ENCODE results near the gene CLASRP. TPM values are rescaled to one million over a fixed set of nuclear protein-coding genes. Genes with fewer than 3 reads are reported as not detected.
"Not testable (repeated sequence)": the region's sequence is repeated elsewhere in the genome, so short reads cannot be mapped to it uniquely, and the experiment has no call there.

Gene CLASRP
- 10 to 100 TPM; 84.3 to 88.0 TPM for total RNA-seq

GRCh38 chr19:45038931-45039893 is at the start of gene CLASRP:
TSS of gene CLASRP (plus strand) at chr19:45039045. CDS start at chr19:45040213, 1,168 bp downstream.
- Mint-ChIP-seq H3K9me3 (no peaks in the 10 kb centered on the region), H3K36me3 (ENCODE audit: low read depth) (peaks cover 54% of the 10 kb centered on the region), H3K27ac (peak within 1 kb of the TSS; percentile 93), H3K4me1 (peaks cover 32% of the 10 kb centered on the region), H3K27me3 (no peaks in the 10 kb centered on the region), H3K4me3 (peak within 1 kb of the TSS; percentile 81)
- ChIA-PET CTCF (interaction anchor here (0.6 to 5.3 kb wide), 8 partner anchors 10 to 271 kb away, joined by 3 to 35 read pairs (median 4); partner anchors contain the start of genes CLPTM1 and TRAPPC6A), POLR2A (interaction anchor here (0.6 to 2.7 kb wide), 31 partner anchors 8 to 393 kb away, joined by 3 to 38 read pairs (median 5); partner anchors contain the start of genes BLOC1S3, GEMIN7, PPP1R37 and RELB)
- peak; percentile 91 for DNase-seq

GRCh38 chr19:44990459-44990858 is 48.4 kb upstream of the CLASRP start:
- Mint-ChIP-seq H3K4me3 (no peak overlapping the region), H3K9me3 (no peaks in the 10 kb centered on the region), H3K27ac (no peak overlapping the region), H3K27me3 (no peaks in the 10 kb centered on the region), H3K4me1 (no peaks in the 10 kb centered on the region), H3K36me3 (ENCODE audit: low read depth) (peaks cover 26% of the 10 kb centered on the region)
- ChIA-PET CTCF (interaction anchor here (1.8 to 2.7 kb wide), 2 partner anchors 10 to 69 kb away, joined by 5 to 13 read pairs; no protein-coding TSS in a partner anchor), POLR2A (interaction anchor here (1.2 kb wide), 1 partner anchor 26 kb away, joined by 4 read pairs; no protein-coding TSS in a partner anchor)
- no peak for DNase-seq

- ChIA-PET CTCF (no interaction called here), POLR2A (no interaction called here)
- Mint-ChIP-seq H3K4me1 (no peaks in the 10 kb centered on the region), H3K27ac (no peak overlapping the region), H3K36me3 (ENCODE audit: low read depth) (peaks cover 26% of the 10 kb centered on the region), H3K9me3 (no peaks in the 10 kb centered on the region), H3K4me3 (no peak overlapping the region), H3K27me3 (no peaks in the 10 kb centered on the region)
- no peak for DNase-seq
These were observed 47.9 kb upstream of the CLASRP start for GRCh38 chr19:44990966-44991365.

GRCh38 chr19:44992336-44993163 is 46.3 kb upstream of the CLASRP start:
- no peaks in the 10 kb centered on the region for H3K9me3 Mint-ChIP-seq
- no peak for DNase-seq
- no peaks in the 10 kb centered on the region for H3K4me1 Mint-ChIP-seq
- ChIA-PET CTCF (interaction anchor here (1.1 kb wide), 1 partner anchor 67 kb away, joined by 5 read pairs; no protein-coding TSS in a partner anchor), POLR2A (no interaction called here)
- peaks cover 16% of the 10 kb centered on the region for H3K36me3 Mint-ChIP-seq (ENCODE audit: low read depth)
- no peak overlapping the region for H3K27ac Mint-ChIP-seq
- H3K4me3 Mint-ChIP-seq: no peak overlapping the region
- H3K27me3 Mint-ChIP-seq: no peaks in the 10 kb centered on the region

GRCh38 chr19:44993526-44993925 is 45.3 kb upstream of the CLASRP start:
- CTCF ChIA-PET: interaction anchor here (0.7 kb wide), 1 partner anchor 191 kb away, joined by 4 read pairs; no protein-coding TSS in a partner anchor
- H3K27me3 Mint-ChIP-seq: no peaks in the 10 kb centered on the region
- POLR2A ChIA-PET: no interaction called here
- peaks cover 13% of the 10 kb centered on the region for H3K36me3 Mint-ChIP-seq (ENCODE audit: low read depth)
- no peaks in the 10 kb centered on the region for H3K9me3 Mint-ChIP-seq
- DNase-seq: no peak
- H3K4me3 Mint-ChIP-seq: no peak overlapping the region
- H3K27ac Mint-ChIP-seq: no peak overlapping the region
- no peaks in the 10 kb centered on the region for H3K4me1 Mint-ChIP-seq

GRCh38 chr19:44993926-44994537 is 44.8 kb upstream of the CLASRP start:
- no peaks in the 10 kb centered on the region for H3K4me1 Mint-ChIP-seq
- no peaks in the 10 kb centered on the region for H3K27me3 Mint-ChIP-seq
- no peaks in the 10 kb centered on the region for H3K9me3 Mint-ChIP-seq
- POLR2A ChIA-PET: no interaction called here
- no peak overlapping the region for H3K27ac Mint-ChIP-seq
- CTCF ChIA-PET: interaction anchor here (0.7 kb wide), 1 partner anchor 190 kb away, joined by 4 read pairs; no protein-coding TSS in a partner anchor
- H3K4me3 Mint-ChIP-seq: no peak overlapping the region
- no peak for DNase-seq
- peaks cover 11% of the 10 kb centered on the region for H3K36me3 Mint-ChIP-seq (ENCODE audit: low read depth)

GRCh38 chr19:44998025-44998424 is 40.8 kb upstream of the CLASRP start:
- DNase-seq: no peak
- no peak overlapping the region for H3K27ac Mint-ChIP-seq
- H3K4me1 Mint-ChIP-seq: peaks cover 21% of the 10 kb centered on the region
- no peak overlapping the region for H3K4me3 Mint-ChIP-seq
- CTCF ChIA-PET: no interaction called here
- no peaks in the 10 kb centered on the region for H3K27me3 Mint-ChIP-seq
- no peaks in the 10 kb centered on the region for H3K9me3 Mint-ChIP-seq
- H3K36me3 Mint-ChIP-seq (ENCODE audit: low read depth): peaks cover 3% of the 10 kb centered on the region
- POLR2A ChIA-PET: no interaction called here

GRCh38 chr19:44999131-44999925 is 39.5 kb upstream of the CLASRP start:
- DNase-seq; H3K27me3 Mint-ChIP-seq; H3K36me3 Mint-ChIP-seq (ENCODE audit: low read depth); POLR2A ChIA-PET; CTCF ChIA-PET; H3K4me3 Mint-ChIP-seq; H3K9me3 Mint-ChIP-seq: not testable (repeated sequence)
- Mint-ChIP-seq H3K4me1 (peaks cover 23% of the 10 kb centered on the region), H3K27ac (peak overlapping the region; percentile 45)

GRCh38 chr19:45000665-45001064 is 38.2 kb upstream of the CLASRP start:
- H3K36me3 Mint-ChIP-seq (ENCODE audit: low read depth); DNase-seq; H3K9me3 Mint-ChIP-seq; H3K27me3 Mint-ChIP-seq: not testable (repeated sequence)
- Mint-ChIP-seq H3K27ac (peak overlapping the region; percentile 56), H3K4me3 (peak overlapping the region; percentile 52), H3K4me1 (peaks cover 23% of the 10 kb centered on the region)
- ChIA-PET POLR2A (interaction anchor here (0.6 to 2.6 kb wide), 12 partner anchors 12 to 1332 kb away, joined by 3 to 38 read pairs (median 4); partner anchors contain the start of genes BLOC1S3, CLASRP, CLPTM1 and GEMIN7), CTCF (interaction anchor here (0.6 to 1.2 kb wide), 2 partner anchors 11 to 352 kb away, joined by 3 to 5 read pairs; no protein-coding TSS in a partner anchor)

GRCh38 chr19:45001087-45001739 is 37.6 kb upstream of the CLASRP start, which contains the start of gene RELB:
TSS of gene RELB (plus strand) at chr19:45001464. CDS start at chr19:45001580, 116 bp downstream.
- H3K4me1 Mint-ChIP-seq: peaks cover 26% of the 10 kb centered on the region
- peaks cover 8% of the 10 kb centered on the region for H3K36me3 Mint-ChIP-seq (ENCODE audit: low read depth)
- ChIA-PET POLR2A (interaction anchor here (0.6 to 2.6 kb wide), 19 partner anchors 12 to 1333 kb away, joined by 3 to 38 read pairs (median 4); partner anchors contain the start of genes BLOC1S3, CLASRP, CLPTM1 and GEMIN7), CTCF (interaction anchor here (1.2 to 1.5 kb wide), 2 partner anchors 12 to 13 kb away, joined by 4 to 5 read pairs; no protein-coding TSS in a partner anchor)
- peak within 1 kb of the TSS; percentile 95 for H3K4me3 Mint-ChIP-seq
- H3K27me3 Mint-ChIP-seq: no peaks in the 10 kb centered on the region
- no peaks in the 10 kb centered on the region for H3K9me3 Mint-ChIP-seq
- H3K27ac Mint-ChIP-seq: peak within 1 kb of the TSS; percentile 99
- DNase-seq: peak; percentile 95

- Mint-ChIP-seq H3K9me3 (no peaks in the 10 kb centered on the region), H3K27me3 (no peaks in the 10 kb centered on the region), H3K4me1 (peaks cover 30% of the 10 kb centered on the region), H3K4me3 (no peak overlapping the region), H3K36me3 (ENCODE audit: low read depth) (peaks cover 13% of the 10 kb centered on the region), H3K27ac (no peak overlapping the region)
- ChIA-PET CTCF (no interaction called here), POLR2A (no interaction called here)
- DNase-seq: no peak
These were observed 35.4 kb upstream of the CLASRP start for GRCh38 chr19:45003485-45003884.
